ENCODE data around the gene ZNF445. TPM values are rescaled to one million over a fixed set of nuclear protein-coding genes. Genes with fewer than 3 reads are reported as not detected.

ZNF445 gene
- total and polyA plus RNA-seq, 9 of the 15 experiments (the other 6 are each of a cell fraction or from before 2014, with no cell fraction given) = 1.2 to 26.9 (median 10.6) TPM

DNA sequence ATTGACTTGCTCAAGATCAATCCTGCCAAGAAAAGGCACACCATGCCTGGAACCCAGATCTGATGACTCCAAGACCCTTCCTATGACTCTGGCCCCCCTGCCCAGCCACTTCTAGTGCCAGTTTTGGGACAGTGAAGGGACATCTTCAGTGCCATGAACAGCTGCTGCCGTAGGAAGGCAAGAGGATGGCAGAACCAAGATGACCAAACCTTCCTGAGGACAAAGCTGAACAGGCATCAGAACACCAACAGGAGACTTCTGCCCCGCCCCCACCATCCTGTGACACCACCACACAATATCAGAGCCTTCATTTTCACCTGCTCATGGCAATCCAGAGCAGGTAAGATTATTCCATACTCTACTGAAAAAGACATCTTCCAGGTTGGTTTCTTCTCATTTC lies 33.0 kb downstream of the ZNF445 start (continued):
- TF ChIP-seq, protein P1, sequence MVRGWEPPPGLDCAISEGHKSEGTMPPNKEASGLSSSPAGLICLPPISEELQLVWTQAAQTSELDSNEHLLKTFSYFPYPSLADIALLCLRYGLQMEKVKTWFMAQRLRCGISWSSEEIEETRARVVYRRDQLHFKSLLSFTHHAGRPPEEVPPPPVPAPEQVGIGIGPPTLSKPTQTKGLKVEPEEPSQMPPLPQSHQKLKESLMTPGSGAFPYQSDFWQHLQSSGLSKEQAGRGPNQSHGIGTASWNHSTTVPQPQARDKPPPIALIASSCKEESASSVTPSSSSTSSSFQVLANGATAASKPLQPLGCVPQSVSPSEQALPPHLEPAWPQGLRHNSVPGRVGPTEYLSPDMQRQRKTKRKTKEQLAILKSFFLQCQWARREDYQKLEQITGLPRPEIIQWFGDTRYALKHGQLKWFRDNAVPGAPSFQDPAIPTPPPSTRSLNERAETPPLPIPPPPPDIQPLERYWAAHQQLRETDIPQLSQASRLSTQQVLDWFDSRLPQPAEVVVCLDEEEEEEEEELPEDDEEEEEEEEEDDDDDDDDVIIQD (CRISPR knock-in tag; IDR thresholded peaks at IDR 0.05) = no peak
- TF ChIP-seq SRSF9 (IDR thresholded peaks at IDR 0.05; ENCODE audit: borderline replicate concordance, low read depth, low read length) (no peak), DNMT1 (IDR thresholded peaks at IDR 0.05) (no peak), IRF2 (CRISPR knock-in tag; IDR thresholded peaks at IDR 0.05) (no peak)

DNA sequence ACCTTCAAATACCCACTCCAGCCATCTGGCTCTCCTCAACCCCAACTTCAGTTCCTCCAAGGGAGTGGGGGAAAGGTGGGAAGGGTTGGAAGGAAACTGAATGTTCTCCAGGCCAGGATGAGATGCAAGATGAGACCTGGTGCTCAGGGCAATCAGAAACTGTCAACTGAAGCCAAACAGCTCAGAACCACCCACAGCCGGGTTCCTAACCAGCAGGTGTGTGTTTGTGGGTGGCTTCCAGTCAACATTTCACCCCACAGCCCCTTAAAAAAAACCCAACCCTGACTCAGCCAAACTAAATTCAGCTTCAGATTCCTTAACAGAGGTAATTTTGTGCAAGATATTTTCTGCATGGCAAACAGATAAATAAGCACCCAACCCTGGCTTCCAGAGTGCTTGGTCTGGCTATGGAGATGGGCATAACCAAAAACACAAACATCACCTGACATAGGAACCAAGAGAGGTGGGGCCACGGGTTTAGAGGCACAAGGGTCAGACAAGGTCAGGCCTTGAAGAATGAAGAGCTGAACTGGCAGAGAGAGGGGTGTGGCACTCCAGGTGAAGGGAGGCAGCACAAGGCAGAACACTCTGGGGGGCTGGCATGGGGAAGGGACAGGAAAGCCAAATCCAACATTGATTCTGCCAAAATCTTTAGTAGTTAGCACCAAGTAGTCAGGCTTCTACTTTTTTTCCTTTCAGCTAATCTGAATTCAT lies 34.7 kb downstream of the ZNF445 start:
- H3K4me1 ChIP-seq (replicated peaks in 1 of 2; ENCODE audit: control insufficient read depth in 2 of 2, insufficient read depth in 2 of 2, low read length in 2 of 2) = peaks cover 24 to 27% of the 10 kb centered on the region in 2 experiments
- peaks cover 2% of the 10 kb centered on the region; the same call in 1 of the 2 replicates for H3K9me3 ChIP-seq (replicated peaks; ENCODE audit: control insufficient read depth, insufficient read depth, low read depth, low read length)
- H2AFZ ChIP-seq (ENCODE audit: low read depth, low read length) = no peak overlapping the region
- peak overlapping the region; percentile 16; the same call in 2 of the 3 replicates for H3K27ac ChIP-seq (ENCODE audit: extremely low read depth, low read depth, low read length)
- H4K20me1 ChIP-seq (replicated peaks; ENCODE audit: control insufficient read depth, insufficient read depth, low read length) = no peaks in the 10 kb centered on the region
- no peaks in the 10 kb centered on the region for H3K9me1 ChIP-seq (ENCODE audit: control insufficient read depth, insufficient read depth, low read length)
- H3K9ac ChIP-seq (ENCODE audit: insufficient read depth in 1 of 2, low read depth in 2 of 2, low read length in 2 of 2) = peak overlapping the region in 1 of 2 experiments; percentile 72; a peak in 1 of 4 replicates
- intact Hi-C loops (cut with micrococcal nuclease) (no loop called here), in situ Hi-C loops (cut with MboI) (no loop called here)
- ChIA-PET POLR2A (interaction anchor here (0.6 to 2.7 kb wide), 7 partner anchors 8 to 563 kb away, joined by 3 to 10 read pairs (median 4); no protein-coding TSS in a partner anchor), CTCF (ENCODE audit: low intra/inter-chr PET ratio) (no interaction called here)
- no peaks in the 10 kb centered on the region for H3K27me3 ChIP-seq (ENCODE audit: control insufficient read depth in 2 of 2, insufficient read depth in 2 of 2, low read length in 2 of 2)
- FAIRE-seq (no peak), DNase-seq (ENCODE audit: extremely low read depth in 1 of 4, low spot score in 3 of 4) (peak in 1 of 4 experiments; percentile 16), ATAC-seq (no peak)
- no peak overlapping the region for H3K4me3 ChIP-seq
- peaks cover 19% of the 10 kb centered on the region for H3K79me2 ChIP-seq (ENCODE audit: control insufficient read depth, insufficient read depth, low read length)
- no TSS peak for BruUV-seq (replicated peaks)
- H3K4me2 ChIP-seq (ENCODE audit: insufficient read depth, low read length) = no peak overlapping the region
- TF ChIP-seq KLF13 (tag; IDR thresholded peaks at IDR 0.05; ENCODE audit: borderline replicate concordance, low read depth) = no peak
- TF ChIP-seq NFE2 (IDR thresholded peaks at IDR 0.05; ENCODE audit: low read depth) = 0 out of 2 replicates have a peak, but pooled peaks have one; percentile 1
- TF ChIP-seq, protein P2, sequence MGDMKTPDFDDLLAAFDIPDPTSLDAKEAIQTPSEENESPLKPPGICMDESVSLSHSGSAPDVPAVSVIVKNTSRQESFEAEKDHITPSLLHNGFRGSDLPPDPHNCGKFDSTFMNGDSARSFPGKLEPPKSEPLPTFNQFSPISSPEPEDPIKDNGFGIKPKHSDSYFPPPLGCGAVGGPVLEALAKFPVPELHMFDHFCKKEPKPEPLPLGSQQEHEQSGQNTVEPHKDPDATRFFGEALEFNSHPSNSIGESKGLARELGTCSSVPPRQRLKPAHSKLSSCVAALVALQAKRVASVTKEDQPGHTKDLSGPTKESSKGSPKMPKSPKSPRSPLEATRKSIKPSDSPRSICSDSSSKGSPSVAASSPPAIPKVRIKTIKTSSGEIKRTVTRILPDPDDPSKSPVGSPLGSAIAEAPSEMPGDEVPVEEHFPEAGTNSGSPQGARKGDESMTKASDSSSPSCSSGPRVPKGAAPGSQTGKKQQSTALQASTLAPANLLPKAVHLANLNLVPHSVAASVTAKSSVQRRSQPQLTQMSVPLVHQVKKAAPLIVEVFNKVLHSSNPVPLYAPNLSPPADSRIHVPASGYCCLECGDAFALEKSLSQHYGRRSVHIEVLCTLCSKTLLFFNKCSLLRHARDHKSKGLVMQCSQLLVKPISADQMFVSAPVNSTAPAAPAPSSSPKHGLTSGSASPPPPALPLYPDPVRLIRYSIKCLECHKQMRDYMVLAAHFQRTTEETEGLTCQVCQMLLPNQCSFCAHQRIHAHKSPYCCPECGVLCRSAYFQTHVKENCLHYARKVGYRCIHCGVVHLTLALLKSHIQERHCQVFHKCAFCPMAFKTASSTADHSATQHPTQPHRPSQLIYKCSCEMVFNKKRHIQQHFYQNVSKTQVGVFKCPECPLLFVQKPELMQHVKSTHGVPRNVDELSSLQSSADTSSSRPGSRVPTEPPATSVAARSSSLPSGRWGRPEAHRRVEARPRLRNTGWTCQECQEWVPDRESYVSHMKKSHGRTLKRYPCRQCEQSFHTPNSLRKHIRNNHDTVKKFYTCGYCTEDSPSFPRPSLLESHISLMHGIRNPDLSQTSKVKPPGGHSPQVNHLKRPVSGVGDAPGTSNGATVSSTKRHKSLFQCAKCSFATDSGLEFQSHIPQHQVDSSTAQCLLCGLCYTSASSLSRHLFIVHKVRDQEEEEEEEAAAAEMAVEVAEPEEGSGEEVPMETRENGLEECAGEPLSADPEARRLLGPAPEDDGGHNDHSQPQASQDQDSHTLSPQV (IDR thresholded peaks at IDR 0.05) = 0 out of 2 replicates have a peak, but pooled peaks have one; percentile 10
- peaks cover 60% of the 10 kb centered on the region for H3K36me3 ChIP-seq (ENCODE audit: control insufficient read depth, insufficient read depth, low read length)
- WGBS (ENCODE audit: insufficient coverage, low coverage, missing lambda C conversion rate) = 51% methylated on average over 2 of the region's 2 CpGs

Data from K562 (cell line).